ENCODE data around the gene SMARCA4.
"Not testable (repeated sequence)": the region's sequence is repeated elsewhere in the genome, so short reads cannot be mapped to it uniquely, and the experiment has no call there.

The SMARCA4 gene

GRCh38 chr19:10941649-10942048 lies 19.2 kb upstream of the SMARCA4 start:
- H3K9ac ChIP-seq (ENCODE audit: low read length); H3K36me3 ChIP-seq (ENCODE audit: control insufficient read depth, insufficient read depth, low read length); H3K27me3 ChIP-seq (ENCODE audit: control insufficient read depth, insufficient read depth, low read length); H3K9me3 ChIP-seq (ENCODE audit: control insufficient read depth, low read length); H3K4me3 ChIP-seq (ENCODE audit: low read length): not testable (repeated sequence)
- peaks cover 29% of the 10 kb centered on the region for H3K4me1 ChIP-seq (ENCODE audit: control insufficient read depth, insufficient read depth, low read length)

DNA sequence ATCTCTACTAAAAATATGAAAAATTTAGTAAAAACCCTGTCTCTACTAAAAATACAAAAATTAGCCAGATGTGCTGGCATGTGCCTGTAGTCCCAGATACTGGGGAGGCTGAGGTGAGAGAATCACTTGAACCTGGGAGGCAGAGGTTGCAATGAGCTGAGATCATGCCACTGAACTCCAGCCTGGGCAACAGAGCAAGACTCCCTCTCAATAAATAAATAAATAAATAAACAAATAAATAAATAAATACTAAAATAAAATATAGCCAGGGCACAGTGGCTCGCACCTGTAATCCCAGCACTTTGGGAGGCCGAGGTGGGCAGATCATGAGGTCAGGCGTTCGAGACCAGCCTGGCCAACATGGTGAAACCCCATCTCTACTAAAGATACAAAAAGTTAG lies 17.4 kb upstream of the SMARCA4 start:
- H3K9ac ChIP-seq (ENCODE audit: low read length): peak overlapping the region; percentile 1
- H3K27me3 ChIP-seq (ENCODE audit: control insufficient read depth, insufficient read depth, low read length); H3K4me3 ChIP-seq (ENCODE audit: low read length); H3K36me3 ChIP-seq (ENCODE audit: control insufficient read depth, insufficient read depth, low read length); H3K9me3 ChIP-seq (ENCODE audit: control insufficient read depth, low read length): not testable (repeated sequence)
- peaks cover 31% of the 10 kb centered on the region for H3K4me1 ChIP-seq (ENCODE audit: control insufficient read depth, insufficient read depth, low read length)

DNA sequence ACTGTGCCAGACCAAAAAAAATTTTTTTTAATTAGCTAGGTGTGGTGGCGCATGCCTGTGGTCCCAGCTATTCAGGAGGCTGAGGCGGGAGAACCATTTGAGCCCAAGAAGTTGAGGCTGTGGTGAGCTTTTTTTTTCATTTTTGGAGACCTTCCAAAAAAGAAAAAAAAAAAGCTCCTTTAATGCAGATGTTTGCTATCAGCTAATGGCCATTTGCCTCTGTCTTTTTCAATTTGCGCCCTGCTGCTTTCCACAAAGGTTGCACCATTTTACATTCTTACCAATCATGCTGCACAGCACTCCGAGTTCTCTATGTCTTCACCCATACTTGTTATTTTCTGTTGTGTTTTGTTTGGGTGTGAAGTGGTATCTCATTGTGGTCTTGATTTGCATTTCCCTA lies 15.6 kb upstream of the SMARCA4 start:
- Histone ChIP-seq H3K27me3 (ENCODE audit: control insufficient read depth, insufficient read depth, low read length) (no peaks in the 10 kb centered on the region), H3K9ac (ENCODE audit: low read length) (no peak overlapping the region), H3K4me1 (ENCODE audit: control insufficient read depth, insufficient read depth, low read length) (peaks cover 22% of the 10 kb centered on the region), H3K36me3 (ENCODE audit: control insufficient read depth, insufficient read depth, low read length) (no peaks in the 10 kb centered on the region), H3K9me3 (ENCODE audit: control insufficient read depth, low read length) (no peaks in the 10 kb centered on the region), H3K4me3 (ENCODE audit: low read length) (no peak overlapping the region)

GRCh38 chr19:10946958-10947657 lies 13.7 kb upstream of the SMARCA4 start:
- H3K9ac ChIP-seq (ENCODE audit: low read length): no peak overlapping the region

DNA sequence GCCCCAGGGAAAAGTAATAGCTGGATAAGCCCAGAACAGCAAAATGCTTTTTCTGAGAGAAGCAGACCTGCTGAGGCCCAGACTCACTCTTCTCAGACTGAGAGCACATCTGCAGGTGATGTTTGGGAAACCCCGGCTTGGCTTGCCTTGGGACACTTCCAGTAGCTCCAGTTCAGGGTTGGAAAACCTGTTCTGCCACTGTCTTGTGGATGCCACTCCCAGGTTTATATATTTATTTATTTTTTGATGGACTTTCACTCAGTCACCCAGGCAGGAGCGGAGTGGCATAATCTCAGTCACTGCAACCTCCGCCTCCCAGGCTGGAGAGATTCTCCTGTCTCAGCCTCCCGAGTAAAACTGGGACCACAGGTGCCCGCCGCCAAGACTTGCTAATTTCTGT lies 8.0 kb upstream of the SMARCA4 start:
- Histone ChIP-seq H3K4me3 (ENCODE audit: low read length) (no peak overlapping the region), H3K4me1 (ENCODE audit: control insufficient read depth, insufficient read depth, low read length) (peaks cover 14% of the 10 kb centered on the region), H3K36me3 (ENCODE audit: control insufficient read depth, insufficient read depth, low read length) (no peaks in the 10 kb centered on the region), H3K27me3 (ENCODE audit: control insufficient read depth, insufficient read depth, low read length) (no peaks in the 10 kb centered on the region), H3K9me3 (ENCODE audit: control insufficient read depth, low read length) (no peaks in the 10 kb centered on the region), H3K9ac (ENCODE audit: low read length) (no peak overlapping the region)

More at GRCh38 chr19:10946958-10947657, 13.7 kb upstream of the SMARCA4 start:
- Histone ChIP-seq H3K4me1 (ENCODE audit: control insufficient read depth, insufficient read depth, low read length) (peaks cover 9% of the 10 kb centered on the region), H3K9me3 (ENCODE audit: control insufficient read depth, low read length) (no peaks in the 10 kb centered on the region), H3K36me3 (ENCODE audit: control insufficient read depth, insufficient read depth, low read length) (no peaks in the 10 kb centered on the region), H3K4me3 (ENCODE audit: low read length) (no peak overlapping the region), H3K27me3 (ENCODE audit: control insufficient read depth, insufficient read depth, low read length) (no peaks in the 10 kb centered on the region)

DNA sequence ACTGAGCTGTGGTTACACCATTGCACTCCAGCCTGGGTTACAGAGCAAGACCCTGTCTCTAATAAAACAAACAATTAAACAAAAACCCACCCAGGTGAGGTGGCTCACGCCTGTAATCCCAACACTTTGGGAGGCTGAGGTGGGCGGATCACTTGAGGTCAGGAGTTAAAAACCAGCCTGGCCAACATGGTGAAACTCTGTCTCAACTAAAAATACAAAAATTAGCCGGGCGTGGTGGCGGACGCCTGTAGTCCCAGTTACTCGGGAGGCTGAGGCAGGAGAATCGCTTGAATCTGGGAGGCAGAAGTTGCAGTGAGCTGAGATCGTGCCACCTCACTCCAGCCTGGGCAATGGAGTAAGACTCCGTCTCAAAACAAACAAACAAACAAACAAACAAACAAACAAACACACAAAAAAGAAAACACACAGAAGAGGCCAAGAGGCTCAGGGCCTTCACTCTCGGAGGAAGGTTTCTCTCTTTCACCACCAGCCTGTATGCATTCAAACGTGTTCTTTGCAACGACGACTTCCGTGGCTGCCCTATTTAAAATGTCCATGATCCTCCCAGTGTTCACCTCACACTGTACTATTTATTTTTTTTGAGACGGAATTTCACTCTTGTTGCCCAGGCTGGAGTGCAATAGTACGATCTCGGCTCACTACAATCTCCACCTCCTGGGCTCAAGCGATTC lies 1.4 kb upstream of the SMARCA4 start:
- H3K4me1 ChIP-seq (ENCODE audit: control insufficient read depth, insufficient read depth, low read length): peaks cover 25% of the 10 kb centered on the region
- H3K9ac ChIP-seq (ENCODE audit: low read length): peak overlapping the region; percentile 83
- not testable (repeated sequence) for H3K27me3 ChIP-seq (ENCODE audit: control insufficient read depth, insufficient read depth, low read length); H3K4me3 ChIP-seq (ENCODE audit: low read length); H3K9me3 ChIP-seq (ENCODE audit: control insufficient read depth, low read length); H3K36me3 ChIP-seq (ENCODE audit: control insufficient read depth, insufficient read depth, low read length)

- peaks cover 25% of the 10 kb centered on the region for H3K4me1 ChIP-seq (ENCODE audit: control insufficient read depth, insufficient read depth, low read length)
- H3K9me3 ChIP-seq (ENCODE audit: control insufficient read depth, low read length): no peaks in the 10 kb centered on the region
- H3K4me3 ChIP-seq (ENCODE audit: low read length): peak overlapping the region; percentile 46
- no peaks in the 10 kb centered on the region for H3K36me3 ChIP-seq (ENCODE audit: control insufficient read depth, insufficient read depth, low read length)
- no peaks in the 10 kb centered on the region for H3K27me3 ChIP-seq (ENCODE audit: control insufficient read depth, insufficient read depth, low read length)
- H3K9ac ChIP-seq (ENCODE audit: low read length): peak overlapping the region; percentile 79
Observed at GRCh38 chr19:10961073-10961860, 437 bp downstream of the SMARCA4 start.

DNA sequence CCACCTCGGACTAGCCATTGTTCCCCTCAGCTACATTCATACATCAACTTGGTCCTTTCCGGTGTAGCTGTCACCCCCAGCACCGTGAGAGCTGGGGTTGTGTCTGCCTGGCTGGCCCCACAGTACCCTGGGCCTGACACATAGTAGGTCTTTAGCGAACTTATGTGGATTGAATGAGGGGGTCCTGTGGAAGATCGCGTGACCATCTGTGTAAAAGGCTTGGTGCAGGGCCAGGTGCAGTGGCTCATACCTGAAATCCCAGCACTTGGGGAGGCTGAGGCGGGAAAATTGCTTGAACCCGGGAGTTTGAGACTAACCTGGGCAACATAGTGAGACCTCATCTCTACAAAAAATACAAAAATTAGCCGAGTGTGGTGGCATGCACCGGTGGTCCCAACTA lies 2.0 kb downstream of the SMARCA4 start:
- Histone ChIP-seq H3K9me3 (ENCODE audit: control insufficient read depth, low read length) (no peaks in the 10 kb centered on the region), H3K27me3 (ENCODE audit: control insufficient read depth, insufficient read depth, low read length) (no peaks in the 10 kb centered on the region), H3K36me3 (ENCODE audit: control insufficient read depth, insufficient read depth, low read length) (no peaks in the 10 kb centered on the region), H3K9ac (ENCODE audit: low read length) (no peak overlapping the region), H3K4me3 (ENCODE audit: low read length) (no peak overlapping the region), H3K4me1 (ENCODE audit: control insufficient read depth, insufficient read depth, low read length) (peaks cover 25% of the 10 kb centered on the region)

DNA sequence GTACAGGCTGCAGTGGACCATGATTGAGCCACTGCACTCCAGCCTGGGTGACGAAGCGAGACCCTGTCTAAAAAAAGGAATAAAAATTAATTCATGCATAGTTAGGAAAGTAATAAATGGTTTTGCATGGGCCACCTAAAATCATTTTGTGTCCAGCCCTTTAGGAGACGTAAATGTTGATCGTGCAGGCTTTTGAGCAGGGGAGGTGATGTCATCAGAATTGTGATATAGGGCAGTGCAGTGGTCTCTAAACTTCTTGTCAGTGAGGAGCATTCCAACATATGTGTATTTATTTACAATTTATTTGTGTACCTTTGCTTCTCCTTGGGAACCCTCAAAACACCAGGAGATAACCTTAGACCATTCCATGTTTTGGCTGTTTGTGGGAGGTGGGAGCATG lies 3.0 kb downstream of the SMARCA4 start:
- Histone ChIP-seq H3K4me3 (ENCODE audit: low read length) (no peak overlapping the region), H3K9ac (ENCODE audit: low read length) (no peak overlapping the region), H3K27me3 (ENCODE audit: control insufficient read depth, insufficient read depth, low read length) (no peaks in the 10 kb centered on the region), H3K4me1 (ENCODE audit: control insufficient read depth, insufficient read depth, low read length) (peaks cover 31% of the 10 kb centered on the region), H3K9me3 (ENCODE audit: control insufficient read depth, low read length) (no peaks in the 10 kb centered on the region), H3K36me3 (ENCODE audit: control insufficient read depth, insufficient read depth, low read length) (no peaks in the 10 kb centered on the region)

GRCh38 chr19:10964903-10965302 lies 4.1 kb downstream of the SMARCA4 start:
- H3K36me3 ChIP-seq (ENCODE audit: control insufficient read depth, insufficient read depth, low read length): no peaks in the 10 kb centered on the region
- H3K27me3 ChIP-seq (ENCODE audit: control insufficient read depth, insufficient read depth, low read length): no peaks in the 10 kb centered on the region
- no peak overlapping the region for H3K9ac ChIP-seq (ENCODE audit: low read length)
- H3K4me1 ChIP-seq (ENCODE audit: control insufficient read depth, insufficient read depth, low read length): peaks cover 32% of the 10 kb centered on the region
- no peak overlapping the region for H3K4me3 ChIP-seq (ENCODE audit: low read length)
- H3K9me3 ChIP-seq (ENCODE audit: control insufficient read depth, low read length): no peaks in the 10 kb centered on the region

DNA sequence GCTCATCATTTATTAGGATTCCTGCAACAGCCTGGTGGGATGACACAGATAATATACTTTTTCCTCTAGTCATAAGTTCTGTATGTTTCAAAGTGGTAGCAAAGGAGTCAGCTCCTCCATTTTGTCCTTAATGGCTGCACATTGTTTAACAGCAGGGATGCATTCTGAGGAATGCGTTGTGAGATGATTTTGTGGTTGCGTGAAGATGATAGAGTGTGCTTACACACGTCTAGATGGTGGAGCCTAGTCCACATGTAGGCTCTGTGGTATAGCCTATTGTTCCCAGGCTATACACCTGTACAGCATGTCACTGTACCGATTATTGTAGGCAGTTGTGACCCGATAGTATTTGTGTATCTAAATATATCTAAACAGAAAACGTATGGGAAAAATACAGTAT lies 4.6 kb downstream of the SMARCA4 start:
- no peak overlapping the region for H3K9ac ChIP-seq (ENCODE audit: low read length)
- H3K36me3 ChIP-seq (ENCODE audit: control insufficient read depth, insufficient read depth, low read length): no peaks in the 10 kb centered on the region
- H3K4me3 ChIP-seq (ENCODE audit: low read length): no peak overlapping the region
- no peaks in the 10 kb centered on the region for H3K27me3 ChIP-seq (ENCODE audit: control insufficient read depth, insufficient read depth, low read length)
- peaks cover 33% of the 10 kb centered on the region for H3K4me1 ChIP-seq (ENCODE audit: control insufficient read depth, insufficient read depth, low read length)
- no peaks in the 10 kb centered on the region for H3K9me3 ChIP-seq (ENCODE audit: control insufficient read depth, low read length)

GRCh38 chr19:10966809-10967208 lies 6.0 kb downstream of the SMARCA4 start:
- no peak overlapping the region for H3K4me3 ChIP-seq (ENCODE audit: low read length)
- no peaks in the 10 kb centered on the region for H3K9me3 ChIP-seq (ENCODE audit: control insufficient read depth, low read length)
- peaks cover 30% of the 10 kb centered on the region for H3K4me1 ChIP-seq (ENCODE audit: control insufficient read depth, insufficient read depth, low read length)
- no peak overlapping the region for H3K9ac ChIP-seq (ENCODE audit: low read length)
- no peaks in the 10 kb centered on the region for H3K36me3 ChIP-seq (ENCODE audit: control insufficient read depth, insufficient read depth, low read length)
- no peaks in the 10 kb centered on the region for H3K27me3 ChIP-seq (ENCODE audit: control insufficient read depth, insufficient read depth, low read length)
